ENCODE data around the gene NTHL1.
"Not testable (repeated sequence)": the region's sequence is repeated elsewhere in the genome, so short reads cannot be mapped to it uniquely, and the experiment has no call there.

Gene NTHL1

DNA sequence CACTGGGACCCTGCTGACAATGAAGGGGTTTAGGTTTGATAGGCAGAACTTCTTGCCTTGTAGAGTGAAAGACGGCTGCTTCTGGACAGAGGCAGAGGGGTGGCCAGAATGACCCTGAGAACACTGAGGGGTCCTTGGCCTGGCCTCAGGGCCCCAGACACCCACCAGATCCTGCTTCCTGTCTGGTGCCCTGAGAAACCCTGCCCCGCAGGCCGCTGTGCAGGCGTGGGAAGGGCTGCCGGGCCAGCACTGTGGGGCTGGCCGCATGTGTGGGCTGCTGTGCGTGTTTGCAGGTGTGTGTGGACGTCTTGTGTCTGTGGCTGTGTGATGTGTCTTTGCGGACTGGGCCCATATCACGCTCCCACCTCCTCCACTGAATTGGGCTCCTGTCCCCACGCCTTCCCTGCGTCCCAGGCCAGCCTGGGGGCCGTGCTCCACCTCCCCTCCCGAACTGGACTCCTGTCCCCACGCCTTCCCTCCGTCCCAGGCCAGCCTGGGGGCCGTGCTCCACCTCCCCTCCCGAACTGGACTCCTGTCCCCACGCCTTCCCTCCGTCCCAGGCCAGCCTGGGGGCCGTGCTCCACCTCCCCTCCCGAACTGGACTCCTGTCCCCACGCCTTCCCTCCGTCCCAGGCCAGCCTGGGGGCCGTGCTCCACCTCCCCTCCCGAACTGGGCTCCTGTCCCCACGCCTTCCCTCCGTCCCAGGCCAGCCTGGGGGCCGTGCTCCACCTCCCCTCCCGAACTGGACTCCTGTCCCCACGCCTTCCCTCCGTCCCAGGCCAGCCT, 13.5 kb downstream of the NTHL1 start:
- peak overlapping the region; percentile 60 for H3K27ac ChIP-seq (ENCODE audit: low read depth, low read length)
- H3K79me2 ChIP-seq (ENCODE audit: control insufficient read depth, insufficient read depth, low read length, unreplicated experiment); H3K27me3 ChIP-seq (ENCODE audit: insufficient read depth, low read length); H3K36me3 ChIP-seq (ENCODE audit: insufficient read depth, low read length); H2AFZ ChIP-seq (ENCODE audit: low read length, unreplicated experiment): not testable (repeated sequence)
- peak overlapping the region; percentile 75 for H3K4me3 ChIP-seq (ENCODE audit: low read depth, low read length)
- peaks cover 39% of the 10 kb centered on the region for H3K4me1 ChIP-seq (ENCODE audit: control insufficient read depth, insufficient read depth, low read length, unreplicated experiment)

DNA sequence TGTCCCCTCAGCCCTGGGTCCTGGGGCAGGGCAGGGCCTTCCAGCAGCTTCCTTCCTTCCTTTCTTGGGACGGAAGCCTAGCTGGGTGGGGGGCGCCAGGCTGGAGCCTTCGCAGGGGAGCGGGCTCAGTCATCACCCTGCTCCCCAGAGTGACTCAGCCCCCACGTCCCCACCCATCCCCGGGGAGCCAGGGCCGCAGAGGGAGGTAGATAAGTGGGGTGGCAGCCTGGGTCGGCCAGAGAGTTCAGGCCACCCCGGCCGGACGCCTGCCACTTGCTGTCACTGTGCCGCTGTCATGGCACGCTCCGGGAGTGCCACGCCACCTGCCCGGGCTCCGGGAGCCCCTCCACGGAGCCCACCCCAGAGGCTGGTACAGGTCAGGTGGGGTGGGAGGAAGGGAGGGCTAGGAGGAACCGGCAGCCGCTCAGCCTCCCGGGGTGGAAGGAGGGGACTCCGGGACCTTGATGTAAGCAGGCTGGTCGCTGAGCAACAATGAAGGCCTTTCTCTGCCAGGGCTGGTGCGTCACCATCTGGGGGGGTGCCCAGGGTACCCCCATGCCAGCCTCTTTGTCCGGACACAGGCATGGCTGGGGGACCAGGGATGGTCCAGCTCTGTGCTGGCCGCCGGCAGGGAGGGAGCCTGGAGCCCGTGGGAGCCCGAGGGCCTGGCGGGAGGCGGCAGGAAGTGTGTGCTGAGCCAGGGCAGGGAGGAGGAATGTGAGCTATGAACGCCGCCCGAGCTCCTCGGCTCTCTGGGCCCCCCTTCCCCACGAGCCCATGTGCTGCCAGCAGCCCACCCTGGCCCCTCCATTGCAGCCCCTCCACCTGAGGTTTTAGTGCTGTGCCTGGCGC, 14.4 kb downstream of the NTHL1 start:
- peaks cover 36% of the 10 kb centered on the region for H3K4me1 ChIP-seq (ENCODE audit: control insufficient read depth, insufficient read depth, low read length, unreplicated experiment)
- no peak overlapping the region for H2AFZ ChIP-seq (ENCODE audit: low read length, unreplicated experiment)
- no peaks in the 10 kb centered on the region for H3K79me2 ChIP-seq (ENCODE audit: control insufficient read depth, insufficient read depth, low read length, unreplicated experiment)
- H3K36me3 ChIP-seq (ENCODE audit: insufficient read depth, low read length) = no peaks in the 10 kb centered on the region
- peak overlapping the region; percentile 75 for H3K4me3 ChIP-seq (ENCODE audit: low read depth, low read length)
- no peaks in the 10 kb centered on the region for H3K27me3 ChIP-seq (ENCODE audit: insufficient read depth, low read length)
- H3K27ac ChIP-seq (ENCODE audit: low read depth, low read length) = peak overlapping the region; percentile 60

DNA sequence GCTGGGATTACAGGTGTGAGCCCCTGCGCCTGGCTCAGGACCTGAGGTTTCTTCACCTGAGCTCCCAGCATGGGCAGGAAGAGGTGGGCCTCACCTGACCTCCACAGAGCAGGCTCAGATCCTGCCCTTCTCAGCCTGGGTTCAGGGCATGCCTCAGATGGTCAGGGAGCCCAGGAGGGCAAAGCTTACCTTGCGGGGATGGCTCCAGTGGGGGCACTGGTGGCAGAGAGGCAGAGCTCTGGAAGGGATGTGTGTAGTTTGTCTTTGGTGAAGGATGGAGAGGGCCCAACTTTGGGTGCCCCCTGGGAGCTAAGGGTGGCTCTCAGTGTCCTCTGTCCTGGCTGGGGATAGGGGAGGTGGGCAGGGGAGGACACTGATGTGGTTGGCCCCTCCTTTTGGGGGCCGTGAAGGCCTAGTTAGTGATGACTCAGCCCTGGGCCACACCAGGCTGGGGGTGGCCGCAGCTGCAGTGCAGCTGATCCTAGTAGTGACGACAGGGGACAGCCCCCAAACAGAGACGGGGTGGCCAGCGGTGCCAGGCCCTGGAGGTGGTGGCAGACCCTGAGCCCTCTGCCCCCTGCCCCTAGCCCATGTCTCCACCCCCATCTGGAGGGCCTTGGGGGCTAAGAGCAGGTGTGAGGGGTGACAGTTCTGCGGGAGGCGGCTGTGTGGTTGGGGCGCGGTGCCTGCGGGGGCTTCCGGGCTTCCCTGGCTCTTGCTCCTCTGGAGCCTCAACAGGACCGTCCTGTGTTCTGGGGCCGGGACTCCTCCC, 15.2 kb downstream of the NTHL1 start:
- no peak overlapping the region for H2AFZ ChIP-seq (ENCODE audit: low read length, unreplicated experiment)
- no peaks in the 10 kb centered on the region for H3K79me2 ChIP-seq (ENCODE audit: control insufficient read depth, insufficient read depth, low read length, unreplicated experiment)
- H3K4me3 ChIP-seq (ENCODE audit: low read depth, low read length) = peak overlapping the region; percentile 75; the same call in 1 of the 2 replicates
- no peaks in the 10 kb centered on the region for H3K27me3 ChIP-seq (ENCODE audit: insufficient read depth, low read length)
- H3K36me3 ChIP-seq (ENCODE audit: insufficient read depth, low read length) = no peaks in the 10 kb centered on the region
- peak overlapping the region; percentile 60; the same call in 1 of the 2 replicates for H3K27ac ChIP-seq (ENCODE audit: low read depth, low read length)
- peaks cover 39% of the 10 kb centered on the region for H3K4me1 ChIP-seq (ENCODE audit: control insufficient read depth, insufficient read depth, low read length, unreplicated experiment)

DNA sequence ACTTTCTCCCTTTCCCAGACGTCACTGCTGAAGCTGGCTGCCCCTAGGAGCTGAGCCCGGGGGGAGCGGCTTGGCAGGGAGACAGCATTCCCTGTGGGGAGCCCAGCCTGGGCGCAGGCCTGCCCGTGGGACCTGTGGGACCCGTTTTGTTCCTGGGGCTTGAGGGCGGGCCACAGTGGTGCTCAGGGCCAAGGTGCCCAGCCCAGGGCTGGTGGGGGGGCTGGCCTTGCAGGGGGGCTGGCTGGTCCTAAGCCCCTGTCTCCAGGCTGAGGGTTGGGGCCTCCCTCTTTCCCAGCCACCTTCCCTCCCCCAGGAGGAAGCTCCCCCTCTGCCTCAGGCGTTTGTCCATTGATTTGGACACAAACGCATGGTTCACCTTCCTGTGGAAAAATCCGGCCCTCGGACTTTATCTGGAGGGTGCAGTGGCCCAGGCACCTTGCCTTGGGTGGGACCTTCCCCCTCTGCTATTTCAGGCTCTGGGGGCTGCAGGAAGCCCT, 16.5 kb downstream of the NTHL1 start:
- H3K27me3 ChIP-seq (ENCODE audit: insufficient read depth, low read length) = no peaks in the 10 kb centered on the region
- no peaks in the 10 kb centered on the region for H3K36me3 ChIP-seq (ENCODE audit: insufficient read depth, low read length)
- H3K4me3 ChIP-seq (ENCODE audit: low read depth, low read length) = no peak overlapping the region
- no peaks in the 10 kb centered on the region for H3K79me2 ChIP-seq (ENCODE audit: control insufficient read depth, insufficient read depth, low read length, unreplicated experiment)
- H3K27ac ChIP-seq (ENCODE audit: low read depth, low read length) = no peak overlapping the region
- H2AFZ ChIP-seq (ENCODE audit: low read length, unreplicated experiment) = no peak overlapping the region
- H3K4me1 ChIP-seq (ENCODE audit: control insufficient read depth, insufficient read depth, low read length, unreplicated experiment) = peaks cover 37% of the 10 kb centered on the region

DNA sequence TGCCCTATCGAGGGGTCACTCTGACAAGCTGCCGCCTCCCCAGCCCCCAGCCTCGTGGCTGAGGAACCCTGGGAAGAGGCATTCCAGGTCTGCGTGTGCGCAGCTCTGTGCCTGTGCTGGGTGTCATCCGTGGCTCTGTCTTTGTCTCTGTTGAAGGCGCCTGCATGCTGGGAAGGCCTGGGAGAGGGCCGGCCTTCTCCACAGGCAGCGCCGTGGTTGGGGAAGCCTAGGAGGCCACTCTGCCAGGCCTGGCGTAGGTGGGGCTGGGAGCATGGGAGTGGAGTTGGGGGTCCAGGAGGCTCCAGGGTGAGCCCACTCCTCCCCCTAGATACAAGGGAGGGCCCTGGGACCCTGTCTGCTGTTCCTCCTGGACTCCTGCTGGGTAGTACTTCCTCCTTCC, 17.6 kb downstream of the NTHL1 start:
- Histone ChIP-seq H3K79me2 (ENCODE audit: control insufficient read depth, insufficient read depth, low read length, unreplicated experiment) (no peaks in the 10 kb centered on the region), H3K4me1 (ENCODE audit: control insufficient read depth, insufficient read depth, low read length, unreplicated experiment) (peaks cover 28% of the 10 kb centered on the region), H3K27me3 (ENCODE audit: insufficient read depth, low read length) (no peaks in the 10 kb centered on the region), H3K27ac (ENCODE audit: low read depth, low read length) (no peak overlapping the region), H3K36me3 (ENCODE audit: insufficient read depth, low read length) (no peaks in the 10 kb centered on the region), H2AFZ (ENCODE audit: low read length, unreplicated experiment) (no peak overlapping the region), H3K4me3 (ENCODE audit: low read depth, low read length) (no peak overlapping the region)

DNA sequence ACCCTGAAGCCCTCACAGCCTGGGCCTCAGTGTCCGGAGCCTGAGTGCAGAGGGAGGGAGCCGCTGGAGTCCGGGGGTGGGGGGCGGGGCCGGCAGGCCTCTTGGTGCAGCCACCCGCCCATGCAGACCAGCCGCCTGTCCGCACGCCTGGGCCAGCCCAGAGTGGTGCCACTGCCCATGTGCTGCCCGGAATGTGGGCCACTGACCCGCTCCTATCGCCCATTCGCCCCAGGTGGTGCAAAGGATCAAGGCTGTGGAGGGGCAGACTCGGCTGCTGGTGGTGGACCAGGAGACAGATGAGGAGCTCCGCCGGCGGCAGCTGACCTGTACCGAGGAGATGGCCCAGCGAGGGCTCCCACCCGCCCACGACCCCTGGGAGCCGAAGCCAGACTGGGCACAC, 18.3 kb downstream of the NTHL1 start:
- H3K4me3 ChIP-seq (ENCODE audit: low read depth, low read length) = no peak overlapping the region
- H3K27me3 ChIP-seq (ENCODE audit: insufficient read depth, low read length) = no peaks in the 10 kb centered on the region
- H3K4me1 ChIP-seq (ENCODE audit: control insufficient read depth, insufficient read depth, low read length, unreplicated experiment) = peaks cover 23% of the 10 kb centered on the region
- no peak overlapping the region for H3K27ac ChIP-seq (ENCODE audit: low read depth, low read length)
- no peaks in the 10 kb centered on the region for H3K36me3 ChIP-seq (ENCODE audit: insufficient read depth, low read length)
- H3K79me2 ChIP-seq (ENCODE audit: control insufficient read depth, insufficient read depth, low read length, unreplicated experiment) = no peaks in the 10 kb centered on the region
- H2AFZ ChIP-seq (ENCODE audit: low read length, unreplicated experiment) = no peak overlapping the region

DNA sequence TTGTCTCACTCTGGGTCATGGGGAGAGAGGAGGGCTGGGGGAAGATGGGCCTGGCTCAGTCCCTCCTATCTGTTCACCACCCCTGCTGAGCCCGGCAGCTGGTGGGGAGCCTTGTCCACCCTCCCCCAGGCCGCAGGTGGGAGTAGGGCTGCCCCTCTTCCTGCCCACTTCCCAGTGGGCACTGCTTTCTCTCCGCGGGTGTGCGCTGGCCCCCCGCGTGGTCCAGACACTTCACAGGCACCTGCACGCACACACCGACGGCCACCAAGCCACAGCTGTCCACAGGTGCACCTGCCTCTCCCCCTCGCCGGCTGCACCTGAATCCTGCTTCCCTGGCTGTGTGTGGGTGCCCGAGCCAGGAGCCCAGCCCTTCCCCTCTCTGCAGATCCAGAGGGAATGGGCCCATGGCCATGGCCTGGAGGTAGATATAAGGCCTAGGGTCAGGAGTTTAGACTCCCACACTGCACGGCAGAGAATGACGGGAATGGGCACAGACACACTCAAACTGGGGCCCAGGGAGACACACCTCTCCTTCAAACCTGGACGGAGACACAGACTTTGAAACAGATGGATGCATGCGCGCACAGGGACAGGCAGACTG, 18.9 kb downstream of the NTHL1 start:
- no peak overlapping the region for H2AFZ ChIP-seq (ENCODE audit: low read length, unreplicated experiment)
- no peak overlapping the region for H3K27ac ChIP-seq (ENCODE audit: low read depth, low read length)
- no peaks in the 10 kb centered on the region for H3K27me3 ChIP-seq (ENCODE audit: insufficient read depth, low read length)
- H3K4me3 ChIP-seq (ENCODE audit: low read depth, low read length) = no peak overlapping the region
- H3K36me3 ChIP-seq (ENCODE audit: insufficient read depth, low read length) = no peaks in the 10 kb centered on the region
- peaks cover 18% of the 10 kb centered on the region for H3K4me1 ChIP-seq (ENCODE audit: control insufficient read depth, insufficient read depth, low read length, unreplicated experiment)
- no peaks in the 10 kb centered on the region for H3K79me2 ChIP-seq (ENCODE audit: control insufficient read depth, insufficient read depth, low read length, unreplicated experiment)

DNA sequence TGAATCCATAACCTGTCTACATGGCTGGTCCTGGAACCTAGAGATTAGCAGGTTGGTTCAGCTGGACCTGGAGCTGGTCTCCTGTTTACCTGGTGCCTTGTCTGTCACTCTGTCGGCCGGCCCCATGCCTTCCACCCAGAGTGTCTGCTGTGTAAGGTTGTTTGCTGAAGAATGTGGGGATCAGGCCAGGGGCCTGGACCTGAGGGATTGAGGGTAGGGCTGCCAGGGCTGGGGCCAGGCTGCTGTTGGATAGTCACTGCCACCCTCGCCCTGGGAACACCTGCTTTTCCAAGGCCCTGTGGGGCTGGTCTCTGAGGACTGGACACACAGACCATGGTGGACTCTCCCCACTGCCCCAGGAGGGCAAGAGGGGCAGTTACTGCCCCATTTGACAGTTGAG, 19.5 kb downstream of the NTHL1 start:
- Histone ChIP-seq H3K36me3 (ENCODE audit: insufficient read depth, low read length) (no peaks in the 10 kb centered on the region), H3K4me1 (ENCODE audit: control insufficient read depth, insufficient read depth, low read length, unreplicated experiment) (peaks cover 13% of the 10 kb centered on the region), H3K27ac (ENCODE audit: low read depth, low read length) (no peak overlapping the region), H2AFZ (ENCODE audit: low read length, unreplicated experiment) (no peak overlapping the region), H3K4me3 (ENCODE audit: low read depth, low read length) (peak overlapping the region; percentile 21; the same call in 1 of the 2 replicates), H3K79me2 (ENCODE audit: control insufficient read depth, insufficient read depth, low read length, unreplicated experiment) (no peaks in the 10 kb centered on the region), H3K27me3 (ENCODE audit: insufficient read depth, low read length) (no peaks in the 10 kb centered on the region)

DNA sequence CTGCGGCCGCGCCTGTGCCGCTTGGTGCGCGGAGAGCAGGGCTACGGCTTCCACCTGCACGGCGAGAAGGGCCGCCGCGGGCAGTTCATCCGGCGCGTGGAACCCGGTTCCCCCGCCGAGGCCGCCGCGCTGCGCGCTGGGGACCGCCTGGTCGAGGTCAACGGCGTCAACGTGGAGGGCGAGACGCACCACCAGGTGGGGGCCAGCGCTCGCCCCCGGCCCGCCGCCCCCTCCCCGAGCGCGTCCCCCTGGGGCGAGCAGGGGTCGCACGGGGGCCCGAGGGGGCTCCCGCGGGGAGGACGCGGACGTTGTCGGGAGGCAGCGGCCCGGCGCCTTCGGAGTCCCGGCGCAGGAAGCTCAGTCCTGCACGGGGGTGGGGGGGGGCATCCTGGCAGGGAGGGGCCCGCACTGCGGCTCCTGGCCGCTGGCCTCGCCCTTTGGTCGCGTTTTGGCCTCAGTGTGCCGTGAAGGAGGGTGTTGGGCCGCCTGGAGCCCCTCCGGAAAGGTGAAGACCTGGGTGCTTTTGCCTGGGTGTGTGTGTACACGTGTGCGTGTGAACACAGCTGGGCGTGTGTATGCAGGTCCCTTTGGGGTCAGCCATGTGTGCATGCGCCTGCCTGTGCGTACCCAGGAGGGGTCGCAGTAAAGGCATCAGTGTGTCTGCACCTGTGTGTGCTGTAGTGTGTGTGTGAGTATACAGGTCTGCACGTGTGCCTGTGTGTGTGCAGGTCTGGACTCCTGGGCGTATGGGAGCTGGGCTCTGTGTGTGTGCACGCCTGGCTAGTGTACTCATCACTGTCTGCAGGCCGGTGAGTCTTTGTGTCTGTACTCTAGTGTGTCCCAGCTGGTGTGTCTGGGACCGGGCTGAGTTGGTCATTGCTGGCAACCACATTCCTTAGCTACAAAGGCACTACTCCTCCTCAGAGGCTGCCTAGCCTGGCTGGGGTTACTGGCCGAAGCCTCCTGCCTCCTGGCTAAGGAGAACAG, 20.3 kb downstream of the NTHL1 start:
- Histone ChIP-seq H3K27me3 (ENCODE audit: insufficient read depth, low read length) (no peaks in the 10 kb centered on the region), H3K36me3 (ENCODE audit: insufficient read depth, low read length) (no peaks in the 10 kb centered on the region), H3K4me3 (ENCODE audit: low read depth, low read length) (peak overlapping the region; percentile 79), H3K4me1 (ENCODE audit: control insufficient read depth, insufficient read depth, low read length, unreplicated experiment) (peaks cover 4% of the 10 kb centered on the region), H3K79me2 (ENCODE audit: control insufficient read depth, insufficient read depth, low read length, unreplicated experiment) (no peaks in the 10 kb centered on the region), H3K27ac (ENCODE audit: low read depth, low read length) (no peak overlapping the region), H2AFZ (ENCODE audit: low read length, unreplicated experiment) (no peak overlapping the region)
